HCT116 (cell line): ENCODE results near the gene KRT81. TPM values are rescaled to one million over a fixed set of nuclear protein-coding genes. Genes with fewer than 3 reads are reported as not detected.

Source experiments
- ATAC-seq: fragments of 200-7000 bp; cut with Tn5 transposase; 2 replicates; pipeline ENCODE4 v1.9.1; 2020; ENCODE audit warnings: mild to moderate bottlenecking, moderate library complexity
- BruUV-seq: library from RNA; stranded (reverse); fragments of 400-500 nt; replicated peaks from 2 replicates; lab custom pipeline; 2021; lab: Mats Ljungman, UMichigan
- CTCF ChIA-PET: fragments of 300-600 bp; sonication (Branson Sonifier 250); formaldehyde crosslinking; loops from one replicate; lab custom pipeline; 2021; ENCODE audit warnings: antibody characterized with exemption; lab: Charles Lee
- POLR2A ChIA-PET: fragments of 300-600, 350-600 bp; sonication (Branson Sonifier 250); formaldehyde crosslinking; loops from one replicate; lab custom pipeline; 2021; ENCODE audit warnings: antibody characterized with exemption; lab: Charles Lee
- RAD21 ChIA-PET, 2 experiments: fragments of 300-600 bp; sonication (Branson Sonifier 250); formaldehyde crosslinking; loops; one replicate each; lab custom pipeline; 2023; ENCODE audit warnings: low total read pairs in 2 of 2; ENCODE audit not compliant: uncharacterized antibody in 2 of 2, unreplicated experiment in 2 of 2, low non-redundant PET in 1 of 2; lab: Charles Lee
- DNase-seq: peaks from one replicate; pipeline ENCODE4 v3.0.0-alpha.2; 2010; ENCODE audit warnings: low read depth, low spot score
- H2AFZ ChIP-seq: fragments of 200-600 bp; shearing (Covaris generic), sonication (generic); 2 replicates; pipeline ENCODE4 v1.6.1; 2017; ENCODE audit warnings: low read depth, mixed run types, mixed read lengths, antibody characterized with exemption, low read length; ENCODE audit not compliant: poor library complexity, severe bottlenecking
- H3K27ac ChIP-seq: 2 replicates; pipeline ENCODE4 v1.5.1; 2012; ENCODE audit warnings: low read depth, low read length
- H3K27me3 ChIP-seq: fragments of 200-600 bp; sonication (generic); 2 replicates; pipeline ENCODE4 v1.6.1; 2016; ENCODE audit warnings: mixed run types, low read length, mixed read lengths; ENCODE audit not compliant: insufficient read depth
- H3K36me3 ChIP-seq, 2 experiments: fragments of 200-500 bp in 1 of 2; fragments of 200-600 bp in 1 of 2; sonication (Bioruptor generic) in 1 of 2; sonication (generic) in 1 of 2; 2 replicates each; pipeline versions ENCODE4 v1.5.1 to v1.6.1; 2014 to 2016; ENCODE audit warnings: low read length in 2 of 2, inconsistent platforms in 1 of 2, mixed read lengths in 1 of 2, mixed run types in 1 of 2; ENCODE audit not compliant: insufficient read depth in 2 of 2, control insufficient read depth in 1 of 2
- H3K4me1 ChIP-seq, 2 experiments: fragments of 200-600 bp in 1 of 2; sonication (generic) in 1 of 2; 2 replicates each; pipeline versions ENCODE4 v1.5.1 to v1.6.1; 2012 to 2017; ENCODE audit warnings: low read length in 2 of 2, inconsistent platforms in 1 of 2, mild to moderate bottlenecking in 1 of 2, mixed read lengths in 1 of 2, mixed run types in 1 of 2, moderate library complexity in 1 of 2; ENCODE audit not compliant: insufficient read depth in 2 of 2, control insufficient read depth in 1 of 2
- H3K4me2 ChIP-seq: fragments of 200-600 bp; sonication (generic); 2 replicates; pipeline ENCODE4 v1.6.1; 2017; ENCODE audit warnings: mixed run types, low read length, mixed read lengths
- H3K4me3 ChIP-seq, 2 experiments: fragments of 200-600 bp in 1 of 2; sonication (generic) in 1 of 2; replicated peaks in 1 of 2; 2 replicates each; pipeline ENCODE4 v1.5.1; 2011 to 2016; ENCODE audit warnings: low read length in 2 of 2, control low read depth in 1 of 2, low read depth in 1 of 2, mild to moderate bottlenecking in 1 of 2, mixed read lengths in 1 of 2, mixed run types in 1 of 2
- H3K79me2 ChIP-seq: fragments of 200-600 bp; sonication (generic); 2 replicates; pipeline ENCODE4 v1.6.1; 2017; ENCODE audit warnings: mild to moderate bottlenecking, mixed run types, low read length, moderate library complexity, mixed read lengths; ENCODE audit not compliant: insufficient read depth
- H3K9ac ChIP-seq: fragments of 200-600 bp; sonication (generic); 2 replicates; pipeline ENCODE4 v1.6.1; 2016; ENCODE audit warnings: low read length, mixed read lengths
- H3K9me2 ChIP-seq: fragments of 200-600 bp; sonication (generic), shearing (Covaris generic); 2 replicates; pipeline ENCODE4 v1.6.1; 2017; ENCODE audit warnings: mixed run types, mild to moderate bottlenecking, moderate library complexity; ENCODE audit not compliant: insufficient read depth
- H3K9me3 ChIP-seq, 2 experiments: fragments of 200-500 bp in 1 of 2; fragments of 200-600 bp in 1 of 2; sonication (Bioruptor generic) in 1 of 2; sonication (generic) in 1 of 2; 2 replicates each; pipeline ENCODE4 v1.6.1; 2014 to 2017; ENCODE audit warnings: low read length in 2 of 2, mixed read lengths in 2 of 2, inconsistent platforms in 1 of 2, low read depth in 1 of 2, mild to moderate bottlenecking in 1 of 2, mixed run types in 1 of 2, moderate library complexity in 1 of 2; ENCODE audit not compliant: control insufficient read depth in 1 of 2, insufficient read depth in 1 of 2
- H4K20me1 ChIP-seq: fragments of 200-600 bp; sonication (generic), shearing (Covaris generic); 2 replicates; pipeline ENCODE4 v1.6.1; 2017; ENCODE audit warnings: mixed run types, mild to moderate bottlenecking, moderate library complexity; ENCODE audit not compliant: insufficient read depth
- CBX3 ChIP-seq: IDR thresholded peaks from 2 replicates; pipeline ENCODE4 v1.6.1; 2012; ENCODE audit warnings: low read depth
- CEBPB ChIP-seq: IDR thresholded peaks from 2 replicates; pipeline ENCODE4 v1.6.1; 2012; ENCODE audit warnings: low read depth
- EGR1 ChIP-seq: IDR thresholded peaks from 2 replicates; pipeline ENCODE4 v1.6.1; 2012; ENCODE audit warnings: low read depth
- ELF1 ChIP-seq: IDR thresholded peaks from 2 replicates; pipeline ENCODE4 v1.6.1; 2012; ENCODE audit warnings: low read depth, borderline replicate concordance
- EZH2 ChIP-seq: fragments of 200-600 bp; sonication (generic); IDR thresholded peaks from 2 replicates; pipeline ENCODE4 v1.6.1; 2017; ENCODE audit warnings: antibody characterized with exemption, mixed run types
- JUND ChIP-seq: IDR thresholded peaks from 2 replicates; pipeline ENCODE4 v1.6.1; 2012
- POLR2AphosphoS5 ChIP-seq: IDR thresholded peaks from 2 replicates; pipeline ENCODE4 v1.6.1; 2011; ENCODE audit warnings: mild to moderate bottlenecking, low read depth, low read length, moderate library complexity
- RAD21 ChIP-seq: IDR thresholded peaks from 2 replicates; pipeline ENCODE4 v1.6.1; 2012; ENCODE audit warnings: low read depth, mild to moderate bottlenecking
- SIN3A ChIP-seq: IDR thresholded peaks from 2 replicates; pipeline ENCODE4 v1.6.1; 2012; ENCODE audit warnings: low read depth
- SP1 ChIP-seq: IDR thresholded peaks from 2 replicates; pipeline ENCODE4 v1.6.1; 2012; ENCODE audit warnings: low read depth
- SRF ChIP-seq: IDR thresholded peaks from 2 replicates; pipeline ENCODE4 v1.6.1; 2012; ENCODE audit warnings: low read depth
- TCF7L2 ChIP-seq: IDR thresholded peaks from 2 replicates; pipeline ENCODE4 v1.7.0; 2011; ENCODE audit warnings: borderline replicate concordance, inconsistent platforms; ENCODE audit not compliant: insufficient read depth, insufficient read length; ENCODE audit errors: extremely low read depth
- YY1 ChIP-seq: IDR thresholded peaks from 2 replicates; pipeline ENCODE4 v1.6.1; 2011; ENCODE audit warnings: low read length, low read depth, moderate library complexity, mild to moderate bottlenecking; ENCODE audit not compliant: insufficient replicate concordance; ENCODE audit errors: extremely low read depth
- ZFX ChIP-seq: fragments of 450-650 bp; IDR thresholded peaks from 2 replicates; pipeline ENCODE4 v1.6.1; 2017
- ZNF274 ChIP-seq: fragments of 200-500 bp; sonication (Bioruptor generic); IDR thresholded peaks from 2 replicates; pipeline ENCODE4 v1.6.1; 2014; ENCODE audit warnings: mild to moderate bottlenecking, low read depth, low read length, inconsistent platforms
- intact Hi-C: fragments of 100-400 bp; cut with micrococcal nuclease; formaldehyde crosslinking; loops from 2 replicates; pipeline ENCODE4 v1.10.0; 2022
- total RNA-seq: library from RNA; stranded (reverse); gene quantifications from one replicate; pipeline ENCODE4 v1.2.1, GENCODE V29; 2021; ENCODE audit not compliant: unreplicated experiment
- TF ChIP-seq, protein P1 (sequence below): IDR thresholded peaks from 2 replicates; pipeline ENCODE4 v1.6.1; 2011; ENCODE audit warnings: mild to moderate bottlenecking, low read length, moderate library complexity; ENCODE audit not compliant: insufficient replicate concordance; ENCODE audit errors: extremely low read depth
- TF ChIP-seq, protein P2 (sequence below): IDR thresholded peaks from 2 replicates; pipeline ENCODE4 v1.6.1; 2012; ENCODE audit warnings: low read depth
- TF ChIP-seq, protein P3 (sequence below): IDR thresholded peaks from 2 replicates; pipeline ENCODE4 v1.6.1; 2012
- TF ChIP-seq, protein P4 (sequence below), 3 experiments: fragments of 200-600 bp in 1 of 3; sonication (generic) in 1 of 3; IDR thresholded peaks in 2 of 3; conservative IDR thresholded peaks in 1 of 3; 2 replicates each; pipeline ENCODE4 v1.5.1; 2012 to 2017; ENCODE audit warnings: low read depth in 2 of 3, low read length in 2 of 3, antibody characterized with exemption in 1 of 3, borderline replicate concordance in 1 of 3, control low read depth in 1 of 3, mild to moderate bottlenecking in 1 of 3, mixed read lengths in 1 of 3, mixed run types in 1 of 3, moderate library complexity in 1 of 3; ENCODE audit not compliant: insufficient read depth in 1 of 3

The KRT81 gene
- total RNA-seq, 1 experiment from 2014 or later, result 0.84 TPM

DNA sequence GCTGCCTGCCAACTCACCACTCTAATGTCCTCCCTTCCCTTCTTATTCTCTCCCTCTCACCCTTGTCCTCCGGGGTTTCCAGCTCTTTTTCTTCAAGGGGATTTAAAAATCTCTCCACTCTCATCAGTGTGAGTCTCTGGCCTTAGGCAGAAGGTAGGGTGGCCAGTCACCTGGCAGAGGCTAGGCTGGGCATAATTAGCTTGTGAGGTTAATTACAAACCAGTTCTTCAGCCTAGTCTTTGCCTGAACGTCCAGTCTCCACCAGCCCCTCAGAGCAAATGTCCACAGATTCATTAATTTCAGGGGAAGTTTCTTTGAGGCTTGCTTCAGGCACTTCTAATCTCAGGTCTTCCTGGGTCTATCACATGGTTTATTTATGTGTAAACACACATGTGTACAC lies 51.6 kb downstream of the KRT81 start:
- CTCF ChIA-PET, result interaction anchor here (0.8 kb wide), 1 partner anchor 18 kb away, joined by 4 read pairs; no protein-coding TSS in a partner anchor
- no TSS peak for BruUV-seq
- H3K4me1 ChIP-seq, result peaks cover 33 to 91% of the 10 kb centered on the region in 2 experiments
- H4K20me1 ChIP-seq, result no peaks in the 10 kb centered on the region
- no peak for TF ChIP-seq EZH2
- no peak for TF ChIP-seq TCF7L2
- TF ChIP-seq RAD21, result no peak
- TF ChIP-seq, protein P1, sequence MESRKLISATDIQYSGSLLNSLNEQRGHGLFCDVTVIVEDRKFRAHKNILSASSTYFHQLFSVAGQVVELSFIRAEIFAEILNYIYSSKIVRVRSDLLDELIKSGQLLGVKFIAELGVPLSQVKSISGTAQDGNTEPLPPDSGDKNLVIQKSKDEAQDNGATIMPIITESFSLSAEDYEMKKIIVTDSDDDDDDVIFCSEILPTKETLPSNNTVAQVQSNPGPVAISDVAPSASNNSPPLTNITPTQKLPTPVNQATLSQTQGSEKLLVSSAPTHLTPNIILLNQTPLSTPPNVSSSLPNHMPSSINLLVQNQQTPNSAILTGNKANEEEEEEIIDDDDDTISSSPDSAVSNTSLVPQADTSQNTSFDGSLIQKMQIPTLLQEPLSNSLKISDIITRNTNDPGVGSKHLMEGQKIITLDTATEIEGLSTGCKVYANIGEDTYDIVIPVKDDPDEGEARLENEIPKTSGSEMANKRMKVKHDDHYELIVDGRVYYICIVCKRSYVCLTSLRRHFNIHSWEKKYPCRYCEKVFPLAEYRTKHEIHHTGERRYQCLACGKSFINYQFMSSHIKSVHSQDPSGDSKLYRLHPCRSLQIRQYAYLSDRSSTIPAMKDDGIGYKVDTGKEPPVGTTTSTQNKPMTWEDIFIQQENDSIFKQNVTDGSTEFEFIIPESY, result no peak
- TF ChIP-seq ELF1, result no peak
- TF ChIP-seq EGR1, result no peak
- TF ChIP-seq CEBPB, result no peak
- TF ChIP-seq SIN3A, result no peak
- TF ChIP-seq, protein P2, sequence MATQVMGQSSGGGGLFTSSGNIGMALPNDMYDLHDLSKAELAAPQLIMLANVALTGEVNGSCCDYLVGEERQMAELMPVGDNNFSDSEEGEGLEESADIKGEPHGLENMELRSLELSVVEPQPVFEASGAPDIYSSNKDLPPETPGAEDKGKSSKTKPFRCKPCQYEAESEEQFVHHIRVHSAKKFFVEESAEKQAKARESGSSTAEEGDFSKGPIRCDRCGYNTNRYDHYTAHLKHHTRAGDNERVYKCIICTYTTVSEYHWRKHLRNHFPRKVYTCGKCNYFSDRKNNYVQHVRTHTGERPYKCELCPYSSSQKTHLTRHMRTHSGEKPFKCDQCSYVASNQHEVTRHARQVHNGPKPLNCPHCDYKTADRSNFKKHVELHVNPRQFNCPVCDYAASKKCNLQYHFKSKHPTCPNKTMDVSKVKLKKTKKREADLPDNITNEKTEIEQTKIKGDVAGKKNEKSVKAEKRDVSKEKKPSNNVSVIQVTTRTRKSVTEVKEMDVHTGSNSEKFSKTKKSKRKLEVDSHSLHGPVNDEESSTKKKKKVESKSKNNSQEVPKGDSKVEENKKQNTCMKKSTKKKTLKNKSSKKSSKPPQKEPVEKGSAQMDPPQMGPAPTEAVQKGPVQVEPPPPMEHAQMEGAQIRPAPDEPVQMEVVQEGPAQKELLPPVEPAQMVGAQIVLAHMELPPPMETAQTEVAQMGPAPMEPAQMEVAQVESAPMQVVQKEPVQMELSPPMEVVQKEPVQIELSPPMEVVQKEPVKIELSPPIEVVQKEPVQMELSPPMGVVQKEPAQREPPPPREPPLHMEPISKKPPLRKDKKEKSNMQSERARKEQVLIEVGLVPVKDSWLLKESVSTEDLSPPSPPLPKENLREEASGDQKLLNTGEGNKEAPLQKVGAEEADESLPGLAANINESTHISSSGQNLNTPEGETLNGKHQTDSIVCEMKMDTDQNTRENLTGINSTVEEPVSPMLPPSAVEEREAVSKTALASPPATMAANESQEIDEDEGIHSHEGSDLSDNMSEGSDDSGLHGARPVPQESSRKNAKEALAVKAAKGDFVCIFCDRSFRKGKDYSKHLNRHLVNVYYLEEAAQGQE, result no peak
- TF ChIP-seq YY1, result no peak
- no peak for TF ChIP-seq SRF
- no peak for TF ChIP-seq SP1
- no peak for TF ChIP-seq ZFX
- TF ChIP-seq CBX3, result no peak
- TF ChIP-seq, protein P3, sequence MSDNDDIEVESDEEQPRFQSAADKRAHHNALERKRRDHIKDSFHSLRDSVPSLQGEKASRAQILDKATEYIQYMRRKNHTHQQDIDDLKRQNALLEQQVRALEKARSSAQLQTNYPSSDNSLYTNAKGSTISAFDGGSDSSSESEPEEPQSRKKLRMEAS, result no peak
- TF ChIP-seq JUND, result no peak
- no peak for TF ChIP-seq POLR2AphosphoS5
- TF ChIP-seq, protein P4, sequence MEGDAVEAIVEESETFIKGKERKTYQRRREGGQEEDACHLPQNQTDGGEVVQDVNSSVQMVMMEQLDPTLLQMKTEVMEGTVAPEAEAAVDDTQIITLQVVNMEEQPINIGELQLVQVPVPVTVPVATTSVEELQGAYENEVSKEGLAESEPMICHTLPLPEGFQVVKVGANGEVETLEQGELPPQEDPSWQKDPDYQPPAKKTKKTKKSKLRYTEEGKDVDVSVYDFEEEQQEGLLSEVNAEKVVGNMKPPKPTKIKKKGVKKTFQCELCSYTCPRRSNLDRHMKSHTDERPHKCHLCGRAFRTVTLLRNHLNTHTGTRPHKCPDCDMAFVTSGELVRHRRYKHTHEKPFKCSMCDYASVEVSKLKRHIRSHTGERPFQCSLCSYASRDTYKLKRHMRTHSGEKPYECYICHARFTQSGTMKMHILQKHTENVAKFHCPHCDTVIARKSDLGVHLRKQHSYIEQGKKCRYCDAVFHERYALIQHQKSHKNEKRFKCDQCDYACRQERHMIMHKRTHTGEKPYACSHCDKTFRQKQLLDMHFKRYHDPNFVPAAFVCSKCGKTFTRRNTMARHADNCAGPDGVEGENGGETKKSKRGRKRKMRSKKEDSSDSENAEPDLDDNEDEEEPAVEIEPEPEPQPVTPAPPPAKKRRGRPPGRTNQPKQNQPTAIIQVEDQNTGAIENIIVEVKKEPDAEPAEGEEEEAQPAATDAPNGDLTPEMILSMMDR (IDR thresholded peaks at IDR 0.05 in 2 of 3, conservative IDR thresholded peaks at IDR 0.05 in 1 of 3; ENCODE audit: borderline replicate concordance in 1 of 3, insufficient read depth in 1 of 3, low read depth in 2 of 3, low read length in 2 of 3), result no peak
- no peak for TF ChIP-seq ZNF274
- no peak for ATAC-seq
- no peak overlapping the region for H3K4me2 ChIP-seq
- H3K9me2 ChIP-seq, result no peaks in the 10 kb centered on the region
- intact Hi-C loops, result no loop called here
- H3K9ac ChIP-seq, result no peak overlapping the region
- no peaks in the 10 kb centered on the region for H3K36me3 ChIP-seq
- RAD21 ChIA-PET, result no interaction called here
- no peak overlapping the region for H3K4me3 ChIP-seq
- H2AFZ ChIP-seq, result no peak overlapping the region
- no peaks in the 10 kb centered on the region for H3K9me3 ChIP-seq
- no peak for DNase-seq
- POLR2A ChIA-PET, result no interaction called here
- no peak overlapping the region for H3K27ac ChIP-seq
- no peaks in the 10 kb centered on the region for H3K79me2 ChIP-seq
- H3K27me3 ChIP-seq, result no peaks in the 10 kb centered on the region
